GM12864 (cell line): ENCODE results near the gene GDF2.

ENCODE experiments used
- DNase-seq: peaks from one replicate; pipeline ENCODE4 v3.0.0-alpha.2; 2011; ENCODE audit warnings: low read depth
- H3K4me3 ChIP-seq: 2 replicates; pipeline ENCODE4 v1.5.1; 2011; ENCODE audit warnings: mild to moderate bottlenecking, low read depth, low read length, control low read depth
- CTCF ChIP-seq: IDR thresholded peaks from 2 replicates; pipeline ENCODE4 v1.5.1; 2011; ENCODE audit warnings: low read depth, mild to moderate bottlenecking, moderate library complexity, low read length, control low read depth, inconsistent platforms; ENCODE audit errors: missing control alignments

The GDF2 gene

GRCh38 chr10:47331491-47331890 lies 9.2 kb downstream of the GDF2 start:
- H3K4me3 ChIP-seq = no peak overlapping the region
- no peak for DNase-seq
- TF ChIP-seq CTCF = no peak

GRCh38 chr10:47331954-47332353 lies 9.7 kb downstream of the GDF2 start:
- TF ChIP-seq CTCF = no peak
- no peak for DNase-seq
- no peak overlapping the region for H3K4me3 ChIP-seq

- TF ChIP-seq CTCF = no peak
- no peak for DNase-seq
- H3K4me3 ChIP-seq = no peak overlapping the region
These were observed 10.1 kb downstream of the GDF2 start for GRCh38 chr10:47332371-47332770.

- no peak for DNase-seq
- no peak overlapping the region for H3K4me3 ChIP-seq
- TF ChIP-seq CTCF = no peak
These were observed 10.7 kb downstream of the GDF2 start for GRCh38 chr10:47332946-47333345.

- no peak overlapping the region for H3K4me3 ChIP-seq
- no peak for DNase-seq
- no peak for TF ChIP-seq CTCF
These were observed 11.3 kb downstream of the GDF2 start for GRCh38 chr10:47333532-47333931.

GRCh38 chr10:47334466-47335295 lies 12.4 kb downstream of the GDF2 start:
- TF ChIP-seq CTCF = no peak
- no peak overlapping the region for H3K4me3 ChIP-seq
- DNase-seq = no peak

- no peak for TF ChIP-seq CTCF
- no peak for DNase-seq
- no peak overlapping the region for H3K4me3 ChIP-seq
These were observed 13.7 kb downstream of the GDF2 start for GRCh38 chr10:47335906-47336305.
